HG02623 (cell line): ENCODE results near the gene PHF11.
"Not testable (repeated sequence)": the region's sequence is repeated elsewhere in the genome, so short reads cannot be mapped to it uniquely, and the experiment has no call there.

ENCODE experiments used
- ATAC-seq: cut with Tn5 transposase; IDR thresholded peaks from one replicate; pipeline ENCODE4 v1.9.1; 2021; ENCODE audit warnings: moderate library complexity; ENCODE audit not compliant: unreplicated experiment

PHF11 gene

DNA sequence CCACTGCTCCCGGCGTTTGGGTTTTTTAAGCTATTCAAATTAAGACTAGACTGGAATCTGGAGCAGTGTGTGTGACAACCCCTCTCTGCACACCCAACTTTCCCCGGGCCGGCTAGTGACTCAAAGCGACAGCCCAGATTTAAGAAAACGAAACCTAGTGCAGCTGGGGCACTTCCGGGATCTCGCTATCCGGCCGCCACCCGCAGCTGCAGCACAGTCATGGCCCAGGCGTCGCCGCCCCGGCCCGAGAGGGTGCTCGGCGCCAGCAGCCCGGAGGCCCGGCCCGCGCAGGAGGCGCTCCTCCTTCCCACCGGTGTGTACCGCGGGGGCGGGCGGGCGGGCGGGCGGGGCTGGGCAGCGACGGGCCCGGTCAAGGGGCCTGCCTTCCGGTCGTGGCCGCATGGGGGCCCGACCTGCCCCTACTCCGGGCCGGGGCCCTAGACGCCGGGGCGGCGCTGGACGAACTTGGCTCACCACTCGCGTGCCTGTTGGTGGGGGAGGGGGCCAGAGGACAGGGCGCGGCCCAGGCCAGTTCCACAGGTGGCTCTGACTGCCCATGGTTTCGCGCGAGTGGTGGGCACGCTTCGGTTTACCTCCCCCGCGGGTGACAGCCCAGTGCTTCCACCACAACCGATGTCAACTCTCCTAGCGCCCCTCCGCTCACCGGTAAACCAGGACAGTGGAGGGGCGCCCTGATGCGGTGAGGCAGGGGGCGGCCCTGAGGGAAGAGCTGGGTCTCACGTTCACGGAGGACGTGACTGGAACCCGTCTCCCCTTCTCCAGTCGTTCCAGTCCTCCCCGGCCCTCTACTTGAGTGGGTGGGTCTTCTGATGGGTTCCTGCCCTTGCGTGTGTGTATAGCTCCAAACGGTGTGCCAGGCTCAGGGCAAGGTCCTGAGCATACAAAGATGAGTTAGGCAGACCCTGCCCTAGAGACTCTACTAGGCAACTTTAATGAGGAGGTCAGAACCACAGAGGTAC lies at the start of gene PHF11:
Gene PHF11, plus strand, starts transcription at position 171 of the 980 bp plus-strand sequence. Its CDS starts 49 bp downstream, at position 220.
- ATAC-seq, result peak; percentile 76

DNA sequence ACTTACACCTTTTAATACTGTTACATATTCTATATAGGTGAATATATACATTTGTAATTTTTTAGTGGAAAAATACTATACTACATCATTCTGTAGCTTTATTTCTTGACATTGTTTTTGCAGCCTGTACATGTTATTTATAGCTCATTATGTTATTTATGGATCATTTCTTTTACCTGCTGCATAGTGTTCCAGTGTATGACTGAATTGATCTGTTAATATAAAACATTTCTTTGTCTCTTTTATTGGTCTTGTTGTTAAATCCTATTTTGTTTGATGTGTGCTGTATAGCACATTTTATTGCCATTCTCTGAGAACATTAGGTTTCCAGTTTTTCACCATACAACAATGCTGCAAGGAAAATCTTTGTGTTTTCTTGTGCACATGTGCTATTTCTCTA lies 49.3 kb upstream of the PHF11 start:
- ATAC-seq, result no peak

DNA sequence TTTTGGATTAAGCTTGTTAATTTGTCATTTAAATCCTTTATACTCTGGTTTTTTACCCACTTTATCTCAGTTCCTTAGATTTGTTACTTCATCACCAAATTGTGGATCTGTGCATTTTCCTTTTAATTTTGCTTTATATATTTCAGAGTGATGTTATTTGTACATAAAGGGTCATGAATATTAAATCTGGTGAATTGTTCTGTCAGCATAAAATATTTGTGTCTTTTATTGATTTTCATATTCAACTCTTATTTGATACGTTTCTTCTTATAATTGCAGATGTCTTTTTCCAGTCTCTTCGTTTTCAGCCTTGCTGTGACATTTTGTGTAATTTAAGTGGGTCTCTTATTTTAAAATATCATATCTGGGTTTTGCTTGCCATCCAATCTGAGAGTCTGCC lies 47.0 kb upstream of the PHF11 start:
- no peak for ATAC-seq

DNA sequence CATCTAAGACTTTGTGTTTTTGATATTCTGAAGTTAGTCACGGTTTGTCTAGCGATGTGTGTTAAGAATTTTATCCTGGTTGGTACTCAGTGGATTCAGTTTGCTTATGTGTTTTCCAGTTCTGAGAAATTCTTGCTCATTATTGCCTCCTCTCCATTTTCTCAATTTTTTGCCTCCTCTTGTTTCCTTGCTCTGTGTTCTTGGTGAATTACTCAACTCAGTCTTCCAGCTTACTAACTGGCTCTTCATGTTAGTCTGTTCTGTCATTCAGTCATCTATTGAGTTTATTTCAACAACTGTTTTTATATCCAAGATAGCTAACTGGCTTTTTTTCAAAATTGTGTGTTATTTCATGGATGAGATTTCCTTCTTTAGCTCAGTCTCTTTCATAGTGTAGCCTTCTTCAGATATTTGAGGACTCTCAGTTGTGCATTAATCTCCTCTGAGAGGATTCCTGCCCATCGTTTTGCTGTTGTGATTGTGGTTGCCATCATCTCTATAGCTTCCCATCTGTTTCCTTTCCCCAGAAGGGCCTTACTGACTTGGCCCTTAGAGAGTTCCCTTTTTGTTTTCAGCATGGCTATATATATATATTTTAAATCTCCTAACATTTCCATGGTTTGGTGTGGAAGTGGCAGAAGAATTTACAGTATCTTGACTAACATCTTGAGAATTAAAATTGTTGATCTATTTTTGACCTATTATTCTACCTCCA lies 45.5 kb upstream of the PHF11 start:
- no peak for ATAC-seq

DNA sequence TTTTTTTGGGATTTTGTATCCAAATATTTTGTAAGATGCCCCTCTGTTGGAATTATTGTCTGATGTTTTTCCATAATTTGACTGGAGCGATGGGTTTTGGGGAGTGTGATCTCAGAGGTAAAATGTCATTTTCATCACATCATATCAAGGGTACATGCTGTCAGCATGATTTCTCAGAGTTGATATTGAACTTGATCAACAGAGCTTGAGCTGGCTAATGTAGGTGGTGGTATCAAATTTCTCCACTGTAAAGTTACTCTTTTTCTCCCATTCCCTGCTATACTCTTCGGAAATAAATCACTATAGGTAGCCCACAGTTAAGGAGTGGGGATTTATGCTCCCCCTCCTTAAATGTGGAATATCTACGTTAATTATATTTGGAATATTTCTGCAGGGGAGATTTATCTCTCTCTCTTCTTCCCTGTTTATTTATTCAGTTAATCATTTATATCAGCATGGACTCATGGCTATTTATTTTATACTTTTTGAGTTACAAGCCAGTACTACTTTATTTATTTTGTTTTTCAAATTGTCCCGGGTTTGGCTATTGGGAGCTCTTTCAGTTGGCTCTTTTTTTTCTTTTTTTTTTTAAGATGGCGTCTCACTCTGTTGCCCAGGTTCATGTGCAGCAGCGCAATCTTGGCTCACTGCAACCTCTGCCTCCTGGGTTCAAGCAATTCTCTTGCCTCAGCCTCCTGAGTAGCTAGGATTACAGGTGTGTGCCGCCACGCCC lies 42.9 kb upstream of the PHF11 start:
- ATAC-seq, result no peak

DNA sequence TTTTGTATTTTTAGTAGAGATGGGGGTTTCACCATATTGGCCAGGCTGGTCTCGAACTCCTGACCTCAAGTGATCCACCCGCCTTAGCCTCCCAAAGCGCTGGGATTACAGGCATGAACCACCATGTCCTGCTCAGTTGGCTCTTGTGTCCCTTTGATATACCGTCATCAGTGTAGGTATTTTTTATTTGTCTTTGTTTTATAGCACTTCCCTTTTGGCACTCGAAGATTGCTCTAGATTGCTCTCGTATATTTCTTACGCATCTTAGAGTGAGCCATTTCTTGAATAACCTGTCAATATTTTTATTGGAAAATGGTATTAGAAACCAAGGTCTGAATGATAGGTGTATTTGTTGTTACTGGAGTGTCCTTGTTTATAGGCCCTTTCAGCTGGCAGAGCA lies 42.3 kb upstream of the PHF11 start:
- no peak for ATAC-seq

DNA sequence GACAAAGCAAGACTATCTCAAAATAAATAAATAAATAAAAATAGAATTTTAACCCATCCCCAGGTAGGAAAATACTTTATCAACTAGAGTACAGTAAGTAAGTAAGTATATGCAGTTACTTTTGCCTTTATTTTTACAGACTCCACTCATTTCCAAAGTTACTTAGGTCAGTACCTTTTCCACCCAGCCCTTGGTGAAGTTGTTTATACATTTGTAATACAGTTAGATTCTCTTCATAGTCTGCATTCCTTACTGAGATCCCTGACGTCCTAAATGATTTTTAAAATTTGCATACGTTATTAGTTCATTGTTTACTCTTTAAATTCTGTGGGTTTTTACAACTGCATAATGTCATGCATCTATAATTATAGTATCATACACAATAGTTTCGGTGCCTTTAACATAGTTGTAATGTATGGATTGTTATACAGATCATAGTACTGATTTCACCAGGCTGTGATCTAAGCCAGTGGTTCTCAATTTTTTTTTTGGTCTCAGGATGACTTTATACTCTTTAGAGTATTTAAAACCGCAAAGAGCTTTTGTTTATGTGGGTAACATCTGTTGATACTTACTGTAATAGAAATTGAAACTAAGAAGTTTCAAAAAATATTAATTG lies 41.3 kb upstream of the PHF11 start:
- peak; percentile 88 for ATAC-seq

DNA sequence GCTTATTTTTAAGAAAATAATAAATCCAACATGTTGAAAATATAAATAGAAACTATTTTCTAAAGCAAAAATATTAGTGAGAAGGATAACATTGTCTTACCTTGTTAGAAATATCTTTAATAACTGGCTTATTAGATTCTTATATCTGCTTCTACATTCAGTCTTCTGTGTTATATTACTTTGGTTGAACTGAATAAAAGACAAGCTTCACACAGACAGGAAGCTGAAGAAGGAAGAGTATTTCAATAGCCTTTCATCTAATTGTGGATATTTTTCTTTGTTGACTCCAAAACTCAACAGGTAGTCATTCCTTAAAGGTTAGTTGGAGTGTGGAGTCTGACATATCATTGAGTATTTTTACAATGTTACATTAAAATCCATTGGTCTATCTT lies 40.8 kb upstream of the PHF11 start:
- ATAC-seq, result no peak

DNA sequence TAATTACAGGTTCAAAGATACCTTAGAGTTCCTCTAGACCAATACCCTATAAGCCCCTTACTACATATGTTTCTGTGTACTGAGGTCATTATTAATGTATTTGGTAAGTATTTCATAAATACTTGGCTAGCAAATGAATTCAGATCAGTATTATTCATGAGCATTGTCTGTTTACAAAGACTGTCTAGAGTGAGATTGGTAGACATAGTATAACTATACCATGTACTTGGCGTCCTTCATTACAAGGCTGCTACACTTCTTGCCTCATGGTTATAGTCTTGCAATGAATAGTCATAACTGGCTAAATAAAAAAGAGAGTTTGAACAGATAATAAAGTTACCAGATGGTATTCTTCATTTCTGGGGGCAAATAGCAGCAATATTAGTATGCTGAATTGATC lies 39.6 kb upstream of the PHF11 start:
- ATAC-seq, result no peak

DNA sequence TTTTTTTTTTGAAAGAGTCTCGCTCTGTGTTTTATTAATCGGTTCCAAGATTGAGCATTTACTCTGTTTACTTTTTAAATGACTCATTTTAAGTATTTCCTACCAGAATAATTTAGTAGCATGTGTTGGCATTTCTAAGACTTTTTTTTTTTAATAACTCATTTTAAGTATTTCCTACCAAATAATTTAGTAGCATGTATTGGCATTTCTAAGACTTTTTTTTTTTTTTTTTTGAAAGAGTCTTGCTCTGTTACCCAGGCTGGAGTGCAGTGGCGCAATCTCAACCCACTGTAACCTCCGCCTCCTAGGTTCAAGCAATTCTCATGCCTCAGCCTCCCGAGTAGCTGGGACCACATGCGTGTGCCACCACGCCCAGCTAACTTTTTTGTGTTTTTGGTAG lies 38.5 kb upstream of the PHF11 start:
- no peak for ATAC-seq

DNA sequence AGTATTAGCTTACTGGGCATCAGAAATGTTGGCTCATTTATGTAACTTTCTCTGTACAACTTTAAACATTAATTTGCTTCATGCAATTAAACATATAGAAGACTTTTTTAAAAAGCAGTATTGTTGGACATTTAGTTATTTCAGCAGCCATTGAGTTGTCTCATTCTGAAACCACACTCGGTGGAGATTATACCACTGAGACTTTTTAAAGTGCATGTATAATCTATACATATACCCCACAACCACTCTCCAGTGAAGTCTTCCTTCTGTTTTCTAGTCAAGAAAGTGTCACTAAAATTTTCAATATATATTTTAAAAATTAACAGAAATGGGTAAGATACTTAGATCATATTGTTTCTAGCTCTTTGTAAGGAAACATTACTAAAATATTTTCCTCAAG lies 36.2 kb upstream of the PHF11 start:
- ATAC-seq, result no peak

DNA sequence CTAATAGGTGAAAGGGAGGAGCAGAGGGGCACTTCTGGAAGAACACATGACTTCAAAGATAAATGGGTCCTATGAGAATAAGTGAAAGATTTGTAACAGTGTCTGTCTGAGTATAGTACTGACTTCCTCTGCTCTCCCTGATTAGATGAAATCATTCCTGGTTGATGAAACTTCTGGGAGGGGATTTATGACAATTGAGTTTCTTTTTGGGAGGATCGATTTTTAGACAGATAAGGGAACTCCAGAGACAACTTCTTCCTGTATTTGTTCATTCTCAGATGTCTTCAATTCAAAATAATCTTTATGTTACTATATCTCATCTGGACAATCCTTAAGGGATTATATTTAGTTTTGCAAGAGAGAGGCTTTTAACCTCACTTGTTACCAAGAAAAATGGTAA lies 31.7 kb upstream of the PHF11 start:
- ATAC-seq, result no peak

DNA sequence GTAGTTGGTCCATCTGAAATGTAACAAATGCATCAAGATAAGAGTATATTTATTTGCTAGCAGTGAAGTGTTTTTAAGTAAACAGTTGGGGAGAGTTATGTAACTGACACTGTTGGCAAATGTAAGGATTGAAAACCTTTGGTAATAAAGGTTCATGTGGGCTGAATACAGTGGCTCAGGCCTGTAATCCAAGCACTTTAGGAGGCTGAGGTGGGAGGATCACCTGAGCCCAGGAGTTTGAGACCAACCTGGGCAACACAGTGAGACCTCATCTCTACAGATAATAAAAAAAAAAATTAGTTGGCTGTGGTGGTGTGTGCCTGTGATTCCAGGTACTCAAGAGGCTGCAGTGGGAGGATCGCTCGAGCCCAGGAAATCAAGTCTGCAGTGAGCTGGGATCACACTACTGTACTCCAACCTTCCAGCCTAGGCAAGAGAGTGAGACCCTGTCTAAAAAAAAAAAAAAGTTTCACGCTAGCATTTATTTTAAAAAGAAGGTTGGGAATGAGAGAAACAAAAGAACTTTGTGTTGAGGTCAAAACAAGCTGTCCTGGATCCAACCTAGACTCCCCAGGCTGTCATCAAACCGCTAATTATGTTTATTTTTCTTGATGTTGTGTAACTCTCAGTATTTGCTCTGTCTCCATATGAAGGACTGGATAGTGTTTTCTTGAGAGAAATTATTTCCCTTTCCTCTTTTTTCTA lies 31.0 kb upstream of the PHF11 start:
- no peak for ATAC-seq

DNA sequence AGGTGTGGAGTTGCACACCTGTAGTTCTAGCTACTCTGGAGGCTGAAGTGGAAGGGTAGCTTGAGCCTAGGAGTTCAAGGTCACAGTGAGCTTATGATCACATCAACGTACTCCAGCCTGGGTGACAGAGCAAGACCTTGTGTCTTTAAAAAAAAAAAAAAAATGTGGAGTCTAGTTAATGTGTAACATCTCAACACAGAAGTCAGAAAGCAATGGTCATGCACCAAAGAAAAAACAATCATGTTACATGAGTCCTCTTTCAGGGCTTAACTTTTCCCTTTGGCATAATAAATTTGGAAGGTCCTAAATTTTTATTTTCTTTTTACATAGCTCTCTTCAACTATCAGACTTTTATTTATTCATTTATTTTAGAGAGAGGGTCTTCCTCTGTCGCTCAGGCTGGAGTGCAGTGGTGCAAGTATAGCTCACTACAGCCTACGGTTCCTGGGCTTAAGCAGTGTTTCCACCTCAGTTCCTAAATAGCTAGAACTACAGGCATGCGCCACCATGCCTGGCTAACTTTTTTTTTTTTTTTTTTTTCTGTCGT lies 29.4 kb upstream of the PHF11 start:
- ATAC-seq, result no peak

DNA sequence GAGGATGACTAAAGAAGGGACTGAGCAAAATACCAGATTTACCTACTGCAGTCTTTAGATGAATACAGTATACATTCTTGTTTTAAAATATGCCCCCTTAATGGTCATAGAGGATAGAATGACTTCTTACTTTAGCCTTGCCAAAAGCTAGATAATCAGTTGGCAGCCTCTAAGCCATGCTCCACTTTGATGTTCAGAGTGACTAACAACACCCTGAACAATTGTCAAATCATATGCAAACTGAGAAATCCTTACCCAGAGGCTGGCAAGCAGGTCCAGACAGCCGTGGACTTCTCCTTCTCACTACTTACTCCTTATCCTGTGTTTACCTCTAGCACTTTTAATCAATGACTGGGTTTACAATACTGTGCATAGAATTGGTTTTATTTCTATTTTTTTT lies 23.6 kb upstream of the PHF11 start:
- ATAC-seq, result no peak

DNA sequence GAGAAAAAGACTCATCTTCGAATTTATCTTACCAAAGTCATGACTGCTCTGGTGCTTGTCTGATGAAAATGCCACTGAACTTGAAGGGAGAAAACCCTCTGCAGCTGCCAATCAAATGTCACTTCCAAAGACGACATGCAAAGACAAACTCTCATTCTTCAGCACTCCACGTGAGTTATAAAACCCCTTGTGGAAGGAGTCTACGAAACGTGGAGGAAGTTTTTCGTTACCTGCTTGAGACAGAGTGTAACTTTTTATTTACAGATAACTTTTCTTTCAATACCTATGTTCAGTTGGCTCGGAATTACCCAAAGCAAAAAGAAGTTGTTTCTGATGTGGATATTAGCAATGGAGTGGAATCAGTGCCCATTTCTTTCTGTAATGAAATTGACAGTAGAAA lies 19.2 kb upstream of the PHF11 start:
- no peak for ATAC-seq

DNA sequence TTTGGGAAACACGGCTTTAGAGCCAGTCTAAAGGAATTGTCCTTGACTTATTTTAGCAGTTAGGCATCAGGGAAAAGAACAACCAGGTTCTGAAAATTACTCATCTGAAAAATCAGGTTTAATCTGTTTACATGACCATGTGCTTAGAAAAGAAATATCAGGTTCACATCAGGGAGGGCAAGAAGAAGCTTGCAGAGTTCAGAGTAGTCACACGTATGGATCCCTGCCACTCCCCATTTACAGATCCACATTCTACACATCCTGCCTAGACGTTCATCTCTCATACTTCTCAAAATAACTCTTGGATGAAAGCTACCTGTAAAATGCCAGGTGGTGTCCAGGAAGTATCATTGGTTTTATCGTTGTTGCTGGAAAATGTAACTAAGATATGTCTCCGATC lies 14.0 kb upstream of the PHF11 start:
- no peak for ATAC-seq

DNA sequence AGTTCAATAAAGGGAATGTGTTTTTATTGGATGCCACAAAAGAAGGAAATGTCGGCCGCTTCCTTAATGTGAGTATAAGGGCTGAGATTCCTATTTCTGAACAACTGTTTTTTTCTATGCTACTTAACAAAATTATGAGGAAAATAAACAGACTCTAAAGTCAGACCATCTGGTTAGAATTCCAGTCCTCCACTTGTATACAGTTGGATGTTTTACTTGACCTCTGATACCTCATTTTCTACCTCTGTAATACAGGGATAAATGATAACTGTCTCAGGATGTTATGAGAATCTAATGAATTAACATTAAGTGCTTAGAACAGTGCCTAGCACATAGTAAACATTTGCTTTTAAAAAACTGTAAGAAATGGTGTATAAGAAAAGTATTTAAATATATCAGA lies 7.2 kb upstream of the PHF11 start:
- ATAC-seq, result no peak

DNA sequence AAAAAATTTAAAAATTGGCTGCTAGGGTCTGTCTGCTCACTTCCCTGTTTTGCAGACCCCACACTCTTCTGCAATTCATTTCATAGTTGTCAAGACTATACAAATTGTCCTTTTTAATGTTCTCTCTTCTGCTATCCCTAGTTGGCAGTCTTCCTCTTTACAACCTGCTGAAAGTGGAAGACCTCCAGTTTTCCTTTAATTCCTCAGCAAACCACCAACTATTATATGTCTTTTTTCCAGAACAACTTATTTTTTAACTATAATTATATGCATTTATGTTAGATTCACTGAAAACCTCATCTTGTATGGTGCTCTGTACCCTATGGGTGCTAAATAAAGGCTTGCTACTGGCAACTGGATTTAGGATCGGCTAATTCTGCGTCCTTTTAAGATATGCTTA lies 1.1 kb upstream of the PHF11 start:
- ATAC-seq, result no peak

DNA sequence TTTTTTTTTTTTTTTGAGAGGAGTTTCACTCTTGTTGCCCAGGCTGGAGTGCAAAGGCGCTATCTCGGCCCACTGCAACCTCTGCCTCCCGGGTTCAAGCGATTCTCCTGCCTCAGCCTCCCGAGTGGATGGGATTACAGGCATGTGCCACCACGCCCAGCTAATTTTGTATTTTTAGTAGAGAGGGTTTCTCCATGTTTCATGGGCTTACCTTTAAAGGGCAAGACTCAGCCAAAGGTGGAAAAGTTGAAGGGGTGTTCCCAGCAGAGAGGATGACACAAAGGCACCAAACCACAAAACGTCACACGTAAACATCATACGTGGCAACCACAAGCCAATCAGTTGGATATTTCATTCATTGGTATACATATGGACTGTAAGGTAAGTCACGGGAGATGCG lies 1.1 kb downstream of the PHF11 start:
- ATAC-seq, result not testable (repeated sequence)
